Neural crest cell (in vitro differentiated cells): ENCODE results near the gene LYPLAL1. TPM values are rescaled to one million over a fixed set of nuclear protein-coding genes. Genes with fewer than 3 reads are reported as not detected.

ENCODE experiments used
- DNase-seq: peaks from one replicate; pipeline ENCODE4 v3.0.0; 2021; ENCODE audit warnings: low read depth, mixed read lengths, low spot score
- H3K27ac Mint-ChIP-seq: one replicate; pipeline ENCODE4 v1.8.0; 2021; ENCODE audit warnings: mild to moderate bottlenecking, mixed read lengths; ENCODE audit not compliant: unreplicated experiment
- H3K27me3 Mint-ChIP-seq: 2 replicates; pipeline ENCODE4 v1.8.0; 2021; ENCODE audit warnings: low read depth, mild to moderate bottlenecking, mixed read lengths
- H3K36me3 Mint-ChIP-seq: 2 replicates; pipeline ENCODE4 v1.8.0; 2021; ENCODE audit warnings: low read depth, mild to moderate bottlenecking, mixed read lengths
- H3K4me1 Mint-ChIP-seq: 2 replicates; pipeline ENCODE4 v1.8.0; 2021; ENCODE audit warnings: mixed read lengths
- H3K4me3 Mint-ChIP-seq: one replicate; pipeline ENCODE4 v1.8.0; 2021; ENCODE audit warnings: mild to moderate bottlenecking, mixed read lengths
- H3K9me3 Mint-ChIP-seq: 2 replicates; pipeline ENCODE4 v1.8.0; 2021; ENCODE audit warnings: mixed read lengths
- total RNA-seq: library from RNA; stranded (reverse); gene quantifications from 2 replicates; pipeline ENCODE4 v1.2.1, GENCODE V29; 2021
- TF ChIP-seq, protein P1 (sequence below): fragments of 200-600 bp; sonication (generic); conservative IDR thresholded peaks from 2 replicates; pipeline ENCODE4 v1.5.0; 2021; ENCODE audit warnings: antibody characterized with exemption, mild to moderate bottlenecking

The LYPLAL1 gene
- total RNA-seq, 1 donor from 2014 or later: 21.1 TPM

DNA sequence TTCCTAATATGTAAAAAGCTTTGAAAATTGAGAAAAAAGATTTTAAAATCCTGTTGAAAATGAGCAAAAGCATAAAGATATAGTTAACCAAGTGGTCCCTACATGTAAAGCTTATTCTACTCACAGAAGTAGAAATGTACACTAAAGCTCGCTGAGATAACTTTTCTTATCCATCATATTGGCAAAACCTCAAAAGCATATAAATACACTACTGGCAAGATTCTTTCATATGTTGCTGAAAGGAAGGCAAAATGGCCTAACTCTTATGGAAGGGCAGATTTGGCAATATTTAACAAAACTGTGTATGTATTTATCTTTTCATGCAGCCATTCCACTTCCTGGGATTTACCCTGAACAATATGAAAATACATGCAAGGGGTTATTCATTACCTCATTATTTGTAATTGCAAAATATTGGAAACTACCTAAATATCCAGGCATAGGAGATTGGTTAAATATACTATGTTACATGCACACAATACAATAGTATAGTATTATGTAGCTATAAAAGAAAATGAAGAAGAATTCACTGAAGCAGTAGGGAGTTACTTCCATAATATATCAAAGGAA lies 43.2 kb upstream of the LYPLAL1 start:
- no peak overlapping the region for H3K4me3 Mint-ChIP-seq
- H3K9me3 Mint-ChIP-seq: peaks cover 7% of the 10 kb centered on the region
- H3K4me1 Mint-ChIP-seq: no peaks in the 10 kb centered on the region
- no peak for DNase-seq
- peaks cover 2% of the 10 kb centered on the region for H3K36me3 Mint-ChIP-seq
- no peak overlapping the region for H3K27ac Mint-ChIP-seq
- TF ChIP-seq, protein P1, sequence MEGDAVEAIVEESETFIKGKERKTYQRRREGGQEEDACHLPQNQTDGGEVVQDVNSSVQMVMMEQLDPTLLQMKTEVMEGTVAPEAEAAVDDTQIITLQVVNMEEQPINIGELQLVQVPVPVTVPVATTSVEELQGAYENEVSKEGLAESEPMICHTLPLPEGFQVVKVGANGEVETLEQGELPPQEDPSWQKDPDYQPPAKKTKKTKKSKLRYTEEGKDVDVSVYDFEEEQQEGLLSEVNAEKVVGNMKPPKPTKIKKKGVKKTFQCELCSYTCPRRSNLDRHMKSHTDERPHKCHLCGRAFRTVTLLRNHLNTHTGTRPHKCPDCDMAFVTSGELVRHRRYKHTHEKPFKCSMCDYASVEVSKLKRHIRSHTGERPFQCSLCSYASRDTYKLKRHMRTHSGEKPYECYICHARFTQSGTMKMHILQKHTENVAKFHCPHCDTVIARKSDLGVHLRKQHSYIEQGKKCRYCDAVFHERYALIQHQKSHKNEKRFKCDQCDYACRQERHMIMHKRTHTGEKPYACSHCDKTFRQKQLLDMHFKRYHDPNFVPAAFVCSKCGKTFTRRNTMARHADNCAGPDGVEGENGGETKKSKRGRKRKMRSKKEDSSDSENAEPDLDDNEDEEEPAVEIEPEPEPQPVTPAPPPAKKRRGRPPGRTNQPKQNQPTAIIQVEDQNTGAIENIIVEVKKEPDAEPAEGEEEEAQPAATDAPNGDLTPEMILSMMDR: no peak
- H3K27me3 Mint-ChIP-seq: no peaks in the 10 kb centered on the region

DNA sequence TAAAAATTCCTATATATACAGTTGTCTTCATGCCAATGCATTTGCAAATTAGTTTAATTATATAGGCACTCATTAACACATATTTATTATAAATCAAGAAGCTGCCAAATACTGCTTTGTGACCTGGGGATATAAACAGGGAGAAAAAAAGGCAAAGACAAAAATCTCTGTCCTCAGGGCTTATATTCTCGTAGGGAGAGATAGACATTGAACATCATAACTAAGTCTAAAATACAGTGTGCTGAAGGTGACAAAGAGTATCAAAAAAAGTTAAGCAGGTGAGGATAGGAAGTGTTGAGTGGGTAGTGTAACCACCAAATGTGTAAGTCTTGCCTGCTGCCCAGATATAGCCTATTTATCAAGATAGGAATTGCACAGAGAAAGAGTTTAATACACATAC lies 40.7 kb upstream of the LYPLAL1 start:
- peaks cover 2% of the 10 kb centered on the region for H3K36me3 Mint-ChIP-seq
- DNase-seq: no peak
- H3K27me3 Mint-ChIP-seq: no peaks in the 10 kb centered on the region
- TF ChIP-seq, protein P1: no peak
- peaks cover 14% of the 10 kb centered on the region for H3K9me3 Mint-ChIP-seq
- no peak overlapping the region for H3K4me3 Mint-ChIP-seq
- H3K27ac Mint-ChIP-seq: no peak overlapping the region
- no peaks in the 10 kb centered on the region for H3K4me1 Mint-ChIP-seq

DNA sequence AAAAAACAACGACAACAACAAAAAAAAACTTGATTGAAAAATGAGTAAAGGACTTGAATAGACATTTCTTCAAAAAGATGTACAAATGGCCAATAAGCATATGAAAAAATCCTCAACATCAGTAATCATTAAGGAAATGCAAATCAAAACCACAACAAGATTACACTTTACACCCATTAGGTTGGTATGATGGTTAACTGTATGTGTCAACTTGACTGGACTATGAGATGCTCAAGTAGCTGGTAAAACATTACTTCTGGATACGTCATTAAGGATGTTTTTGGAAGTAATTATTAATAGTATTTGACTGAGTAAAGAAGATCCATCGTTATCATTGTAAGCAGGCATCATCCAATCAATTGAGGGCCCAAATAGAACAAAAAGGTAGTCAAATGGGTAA lies 34.9 kb upstream of the LYPLAL1 start:
- Mint-ChIP-seq H3K9me3 (peaks cover 11% of the 10 kb centered on the region), H3K27ac (no peak overlapping the region), H3K4me1 (peaks cover 7% of the 10 kb centered on the region), H3K4me3 (no peak overlapping the region), H3K36me3 (peaks cover 2% of the 10 kb centered on the region), H3K27me3 (no peaks in the 10 kb centered on the region)
- TF ChIP-seq, protein P1: no peak
- DNase-seq: no peak

DNA sequence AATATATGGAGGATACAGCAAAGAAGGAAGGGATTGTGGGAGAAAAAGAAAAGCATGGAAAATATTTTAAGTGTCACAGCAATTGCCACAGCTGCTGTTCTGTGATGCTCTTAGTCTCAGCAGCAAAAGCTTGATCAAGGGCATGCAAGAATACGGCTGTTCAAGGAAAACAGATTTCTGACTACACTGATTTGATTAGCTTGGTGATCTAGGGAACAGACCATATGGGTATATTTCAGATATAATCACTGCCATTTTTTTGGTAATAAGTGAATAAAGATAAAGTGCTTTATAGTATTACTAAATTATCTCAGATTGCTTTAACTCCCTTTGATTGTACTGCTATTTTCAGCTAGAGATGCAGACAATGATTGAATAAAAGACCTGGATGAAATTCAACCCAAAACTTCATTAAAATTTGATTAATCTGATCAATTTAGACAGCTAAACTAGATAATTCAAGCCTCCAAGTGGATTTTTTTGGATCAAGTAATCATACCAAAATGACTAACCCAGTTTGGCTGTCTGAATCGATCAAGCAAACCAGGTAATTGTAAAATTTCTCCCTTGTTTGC lies 33.3 kb upstream of the LYPLAL1 start:
- peaks cover 7% of the 10 kb centered on the region for H3K9me3 Mint-ChIP-seq
- H3K4me1 Mint-ChIP-seq: peaks cover 7% of the 10 kb centered on the region
- no peaks in the 10 kb centered on the region for H3K27me3 Mint-ChIP-seq
- no peak overlapping the region for H3K4me3 Mint-ChIP-seq
- DNase-seq: no peak
- TF ChIP-seq, protein P1: no peak
- H3K36me3 Mint-ChIP-seq: no peaks in the 10 kb centered on the region
- no peak overlapping the region for H3K27ac Mint-ChIP-seq

DNA sequence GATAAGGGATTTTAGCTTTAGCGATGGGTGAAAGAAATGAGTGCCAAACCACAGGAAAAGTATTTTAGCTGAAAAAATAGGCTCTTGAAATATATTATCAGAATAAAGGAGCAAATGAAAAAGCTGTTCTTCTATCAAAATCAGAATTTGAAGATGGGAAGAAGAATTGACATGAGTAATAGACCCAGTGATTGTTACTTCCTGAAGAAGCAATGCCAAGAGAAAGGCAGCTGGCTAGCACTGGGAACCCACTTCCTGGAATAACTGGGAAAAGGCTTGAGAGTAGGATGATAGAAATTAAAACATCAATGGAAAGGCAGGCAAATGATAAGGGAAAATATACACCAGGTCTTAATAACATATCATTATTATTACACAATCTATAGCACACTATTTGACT lies 29.9 kb upstream of the LYPLAL1 start:
- Mint-ChIP-seq H3K27ac (no peak overlapping the region), H3K36me3 (no peaks in the 10 kb centered on the region), H3K4me3 (no peak overlapping the region), H3K4me1 (peaks cover 7% of the 10 kb centered on the region), H3K9me3 (no peaks in the 10 kb centered on the region), H3K27me3 (no peaks in the 10 kb centered on the region)
- DNase-seq: no peak
- TF ChIP-seq, protein P1: no peak
